Endothelial cell of coronary artery (primary cell): ENCODE measurements around the gene PRR14L. TPM values are rescaled to one million over a fixed set of nuclear protein-coding genes. Genes with fewer than 3 reads are reported as not detected.

Experiments
- total RNA-seq: library from RNA; depleted of rRNA; stranded (reverse); fragments of >200 nt; gene quantifications from 2 replicates; pipeline ENCODE4 v1.2.3, GENCODE V29; 2014

Gene PRR14L
- 19.8 and 24.2 TPM in 2 replicates for total RNA-seq

DNA sequence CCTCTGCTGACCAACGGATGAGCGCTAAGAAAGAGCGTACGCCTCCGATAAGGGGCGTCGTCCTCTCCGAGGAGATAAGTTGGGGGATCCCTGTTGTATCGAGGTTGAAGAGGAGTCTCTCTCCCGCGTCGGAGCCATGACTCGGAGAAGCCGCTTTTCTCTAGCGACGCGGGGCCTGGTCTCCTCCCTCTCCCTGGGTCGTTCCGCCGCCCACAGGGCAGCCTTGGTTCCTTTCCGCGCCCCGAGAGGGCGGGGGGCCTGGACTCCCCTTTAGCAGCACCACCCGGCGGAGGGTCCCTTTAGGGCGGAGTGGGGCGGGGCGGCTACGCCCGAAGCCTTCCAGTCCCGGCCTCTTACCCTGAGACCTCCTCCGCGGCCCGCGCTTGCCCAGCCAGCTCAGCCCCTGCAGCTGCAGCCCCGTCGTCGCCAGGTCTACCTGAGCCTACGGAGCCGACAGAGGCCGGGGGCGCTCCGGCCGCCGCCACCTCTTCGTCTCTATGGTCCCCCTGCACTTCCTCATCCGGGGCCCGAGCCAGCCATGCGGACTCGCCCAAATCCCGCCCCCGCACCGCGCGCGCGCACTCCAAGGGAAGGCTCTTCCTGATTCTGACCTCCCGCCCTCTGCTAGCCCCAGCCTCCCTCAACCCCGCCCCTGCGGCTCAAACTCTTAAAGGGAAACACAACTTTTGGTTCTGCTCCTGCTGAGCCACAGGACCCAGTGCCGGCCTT is at the start of gene PRR14L:
PRR14L (minus strand) TSS at position 497 of the 729 bp plus-strand sequence. CDS start 11,272 bp downstream, outside the sequence.

DNA sequence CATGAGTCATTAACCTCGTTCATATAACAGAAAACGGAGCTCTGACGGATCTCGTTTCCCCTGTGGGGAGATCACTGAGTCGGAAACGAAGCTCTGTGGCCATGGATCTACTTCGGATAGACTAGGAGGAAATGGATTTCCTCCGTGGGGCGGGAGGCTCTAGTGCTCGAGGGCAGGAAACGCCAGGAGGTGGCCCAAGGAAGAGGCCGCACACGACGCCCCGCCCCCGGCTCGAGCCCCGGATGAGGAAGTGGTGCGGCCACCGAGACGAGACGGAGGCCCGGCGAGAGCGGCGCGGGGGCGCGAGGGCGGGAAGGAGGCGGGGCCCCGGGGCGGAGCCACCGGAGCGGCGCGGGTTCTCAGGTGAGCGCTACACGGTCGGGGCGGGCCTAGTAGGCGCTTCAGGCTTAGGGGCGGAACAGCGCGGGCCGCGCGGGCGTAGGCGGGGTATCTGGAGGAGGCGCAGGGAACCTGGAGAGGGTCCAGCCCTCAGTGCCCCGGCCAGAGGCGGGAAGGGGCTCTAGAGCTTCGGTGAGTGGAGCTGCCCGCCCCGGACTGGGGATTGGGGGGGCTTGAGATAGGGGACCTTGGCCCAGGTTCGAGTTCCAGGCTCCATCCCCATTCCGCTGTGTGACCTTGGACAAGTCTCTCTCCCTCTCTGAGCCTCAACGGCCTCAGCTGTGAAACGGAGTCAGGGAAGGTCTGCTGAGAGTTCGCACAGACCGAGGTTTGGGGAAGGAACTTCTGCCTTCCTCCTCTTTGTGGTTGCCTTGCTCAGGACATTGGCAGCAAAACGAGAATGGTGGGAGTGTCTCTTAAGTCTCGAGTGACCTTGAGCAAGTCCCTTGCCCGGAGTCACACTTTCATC is 3.9 kb upstream of the PRR14L start, which contains the start of gene DEPDC5:
DEPDC5 (plus strand) TSS at position 386 of the 868 bp plus-strand sequence. CDS start 903 bp downstream, outside the sequence.

DNA sequence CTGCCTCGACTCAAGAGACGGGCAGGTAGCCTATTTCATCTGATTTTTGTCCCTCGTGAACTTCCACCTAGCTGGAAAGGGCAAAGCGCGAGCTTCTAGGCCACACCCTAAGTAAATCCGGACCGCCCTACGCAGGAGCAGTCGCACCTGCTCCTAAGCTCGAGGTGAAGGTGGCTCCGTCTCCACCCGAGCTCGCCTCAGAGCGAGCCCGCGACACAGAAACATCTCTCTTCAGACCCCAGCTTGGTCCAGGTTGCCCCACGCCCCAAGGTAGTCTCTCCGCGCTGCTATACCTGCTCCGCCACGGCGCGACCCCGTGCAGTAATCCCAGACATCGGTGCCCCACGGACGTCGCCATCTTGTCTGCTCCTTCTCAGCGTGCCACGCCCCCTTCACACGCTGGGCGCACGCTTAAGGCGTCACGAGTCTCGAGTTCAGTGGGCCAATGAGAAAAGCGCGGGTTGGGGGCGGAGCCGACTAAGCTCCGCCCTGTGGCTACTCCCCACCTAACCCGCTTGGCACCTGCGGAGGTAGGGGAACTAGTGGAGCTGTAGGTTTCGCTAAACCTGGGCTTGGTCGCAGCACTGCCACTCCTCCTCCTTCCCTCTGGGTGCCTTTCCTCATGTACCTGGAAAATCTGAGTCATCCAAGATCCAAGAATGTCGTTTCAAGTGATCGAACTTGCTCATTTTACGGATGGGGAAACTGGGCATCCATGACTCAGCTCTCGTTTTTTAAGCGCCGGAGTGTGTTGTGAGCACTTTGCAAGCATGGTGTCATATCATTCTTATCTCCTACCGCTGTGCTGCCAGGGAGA is 87.9 kb downstream of the PRR14L start, which contains the start of gene PISD:
PISD (minus strand) TSS at position 365 of the 817 bp plus-strand sequence; CDS start at position 358, 7 bp downstream.

Other genes starting within 250 kb of the PRR14L start
- gene PISD, start 87.9 kb downstream of the PRR14L start, total RNA-seq, result 33.6 and 46.3 TPM in 2 replicates
- gene DEPDC5, start 3.9 kb upstream of the PRR14L start, total RNA-seq, result 10.2 and 10.8 TPM in 2 replicates
- gene YWHAH, start 194.4 kb upstream of the PRR14L start, total RNA-seq, result 113 and 121 TPM in 2 replicates